Neuron (in vitro differentiated cells): ENCODE results near the gene CSGALNACT2.

Experiments used
- H2AFZ ChIP-seq: one replicate; pipeline ENCODE4 v1.6.1; 2013; ENCODE audit warnings: low read depth, mild to moderate bottlenecking, inconsistent platforms, low read length, moderate library complexity
- H3K27me3 ChIP-seq: one replicate; pipeline ENCODE4 v1.6.1; 2013; ENCODE audit warnings: low read length; ENCODE audit not compliant: insufficient read depth
- H3K36me3 ChIP-seq: one replicate; pipeline ENCODE4 v1.6.1; 2013; ENCODE audit warnings: low read length; ENCODE audit not compliant: insufficient read depth
- H3K4me1 ChIP-seq: one replicate; pipeline ENCODE4 v1.6.1; 2013; ENCODE audit warnings: low read length; ENCODE audit not compliant: insufficient read depth
- H3K4me3 ChIP-seq: 2 replicates; pipeline ENCODE4 v1.5.1; 2013; ENCODE audit warnings: mild to moderate bottlenecking, low read length, moderate library complexity
- H3K9me3 ChIP-seq: one replicate; pipeline ENCODE4 v1.6.1; 2013; ENCODE audit warnings: low read length

CSGALNACT2 gene

GRCh38 chr10:43202657-43203447 is 64.6 kb downstream of the CSGALNACT2 start:
- H3K9me3 ChIP-seq = no peaks in the 10 kb centered on the region
- H3K4me1 ChIP-seq = no peaks in the 10 kb centered on the region
- H3K4me3 ChIP-seq = no peak overlapping the region
- H3K36me3 ChIP-seq = no peaks in the 10 kb centered on the region
- no peak overlapping the region for H2AFZ ChIP-seq
- no peaks in the 10 kb centered on the region for H3K27me3 ChIP-seq

DNA sequence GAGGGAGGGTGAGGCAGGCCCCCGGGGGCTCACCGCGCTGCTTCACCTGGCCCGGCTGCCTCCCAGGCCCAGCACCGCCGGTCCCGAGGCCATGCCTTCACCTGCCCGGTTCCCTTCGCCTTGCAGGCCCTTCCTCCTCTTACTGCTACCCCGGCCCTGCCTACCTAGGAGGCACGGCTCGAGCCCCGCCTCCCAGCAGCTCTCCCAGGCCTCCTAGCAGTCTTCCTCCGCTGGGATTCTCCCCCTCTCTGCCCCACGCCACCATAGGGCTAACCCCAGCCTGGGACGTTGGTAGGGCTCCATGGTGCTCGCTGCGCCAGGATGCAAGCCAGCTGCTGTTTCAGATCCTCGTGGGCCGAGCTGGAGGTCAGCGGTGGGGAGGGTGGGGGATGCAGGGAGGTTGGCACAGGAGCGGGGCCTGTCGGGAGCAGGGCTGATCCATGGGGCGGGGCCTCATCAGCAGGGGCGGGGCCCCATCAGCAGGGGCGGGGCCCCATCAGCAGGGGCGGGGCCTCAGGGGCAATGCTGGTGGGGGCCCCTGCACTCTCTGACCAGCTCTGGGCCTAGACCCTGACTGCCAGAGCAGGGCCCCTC is 65.3 kb downstream of the CSGALNACT2 start:
- H2AFZ ChIP-seq = no peak overlapping the region
- no peaks in the 10 kb centered on the region for H3K4me1 ChIP-seq
- no peaks in the 10 kb centered on the region for H3K36me3 ChIP-seq
- no peak overlapping the region for H3K4me3 ChIP-seq
- no peaks in the 10 kb centered on the region for H3K27me3 ChIP-seq
- H3K9me3 ChIP-seq = no peaks in the 10 kb centered on the region

GRCh38 chr10:43204042-43204942 is 66.0 kb downstream of the CSGALNACT2 start:
- H3K27me3 ChIP-seq = no peaks in the 10 kb centered on the region

DNA sequence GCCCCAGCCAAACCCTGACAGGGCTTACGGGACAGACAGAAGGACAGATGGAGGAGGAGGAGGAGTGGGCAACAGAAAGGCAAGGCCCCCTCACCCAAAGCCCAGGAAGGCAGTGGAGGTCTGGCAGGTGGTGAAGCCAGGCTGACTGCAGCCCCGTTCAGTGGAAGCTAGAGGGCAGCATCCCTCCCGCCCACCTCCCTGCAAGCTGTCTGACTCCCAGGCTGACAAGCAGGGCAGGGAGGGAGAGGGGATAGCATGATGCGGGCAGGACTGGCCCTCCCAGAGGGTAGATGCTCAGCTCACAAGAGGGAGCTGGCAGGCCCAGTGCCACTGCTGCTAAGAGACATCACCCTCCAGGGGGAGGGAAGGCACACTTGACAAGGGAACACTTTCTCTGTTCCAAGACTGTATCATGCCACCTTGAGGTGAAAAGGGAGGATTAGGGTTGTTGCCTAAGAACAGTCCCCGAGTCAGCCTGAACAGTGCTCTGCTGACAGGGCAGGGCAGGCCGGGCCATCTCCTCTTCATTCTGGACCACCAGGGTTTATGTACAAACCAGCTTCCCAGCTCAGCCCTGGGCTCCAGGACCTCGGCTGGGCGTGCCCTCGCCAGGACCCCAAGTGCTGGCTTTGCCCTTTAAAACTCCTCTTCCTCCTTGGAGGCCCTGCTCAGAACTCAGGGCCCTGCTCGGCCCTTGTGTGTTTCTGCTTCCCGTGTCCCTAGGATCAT is 66.9 kb downstream of the CSGALNACT2 start:
- Histone ChIP-seq H2AFZ (no peak overlapping the region), H3K9me3 (no peaks in the 10 kb centered on the region), H3K4me1 (no peaks in the 10 kb centered on the region), H3K36me3 (no peaks in the 10 kb centered on the region), H3K4me3 (no peak overlapping the region), H3K27me3 (no peaks in the 10 kb centered on the region)

More at GRCh38 chr10:43204042-43204942, 66.0 kb downstream of the CSGALNACT2 start:
- Histone ChIP-seq H2AFZ (no peak overlapping the region), H3K4me1 (no peaks in the 10 kb centered on the region), H3K36me3 (no peaks in the 10 kb centered on the region), H3K9me3 (no peaks in the 10 kb centered on the region), H3K4me3 (no peak overlapping the region)

GRCh38 chr10:43205681-43206390 is 67.6 kb downstream of the CSGALNACT2 start:
- no peaks in the 10 kb centered on the region for H3K36me3 ChIP-seq
- no peak overlapping the region for H3K4me3 ChIP-seq
- H3K4me1 ChIP-seq = no peaks in the 10 kb centered on the region
- no peaks in the 10 kb centered on the region for H3K9me3 ChIP-seq
- H3K27me3 ChIP-seq = peaks cover 4% of the 10 kb centered on the region
- no peak overlapping the region for H2AFZ ChIP-seq

- Histone ChIP-seq H3K4me1 (no peaks in the 10 kb centered on the region), H3K4me3 (no peak overlapping the region), H3K27me3 (peaks cover 5% of the 10 kb centered on the region), H2AFZ (no peak overlapping the region), H3K36me3 (no peaks in the 10 kb centered on the region), H3K9me3 (no peaks in the 10 kb centered on the region)
These were observed 68.4 kb downstream of the CSGALNACT2 start for GRCh38 chr10:43206391-43207235.

DNA sequence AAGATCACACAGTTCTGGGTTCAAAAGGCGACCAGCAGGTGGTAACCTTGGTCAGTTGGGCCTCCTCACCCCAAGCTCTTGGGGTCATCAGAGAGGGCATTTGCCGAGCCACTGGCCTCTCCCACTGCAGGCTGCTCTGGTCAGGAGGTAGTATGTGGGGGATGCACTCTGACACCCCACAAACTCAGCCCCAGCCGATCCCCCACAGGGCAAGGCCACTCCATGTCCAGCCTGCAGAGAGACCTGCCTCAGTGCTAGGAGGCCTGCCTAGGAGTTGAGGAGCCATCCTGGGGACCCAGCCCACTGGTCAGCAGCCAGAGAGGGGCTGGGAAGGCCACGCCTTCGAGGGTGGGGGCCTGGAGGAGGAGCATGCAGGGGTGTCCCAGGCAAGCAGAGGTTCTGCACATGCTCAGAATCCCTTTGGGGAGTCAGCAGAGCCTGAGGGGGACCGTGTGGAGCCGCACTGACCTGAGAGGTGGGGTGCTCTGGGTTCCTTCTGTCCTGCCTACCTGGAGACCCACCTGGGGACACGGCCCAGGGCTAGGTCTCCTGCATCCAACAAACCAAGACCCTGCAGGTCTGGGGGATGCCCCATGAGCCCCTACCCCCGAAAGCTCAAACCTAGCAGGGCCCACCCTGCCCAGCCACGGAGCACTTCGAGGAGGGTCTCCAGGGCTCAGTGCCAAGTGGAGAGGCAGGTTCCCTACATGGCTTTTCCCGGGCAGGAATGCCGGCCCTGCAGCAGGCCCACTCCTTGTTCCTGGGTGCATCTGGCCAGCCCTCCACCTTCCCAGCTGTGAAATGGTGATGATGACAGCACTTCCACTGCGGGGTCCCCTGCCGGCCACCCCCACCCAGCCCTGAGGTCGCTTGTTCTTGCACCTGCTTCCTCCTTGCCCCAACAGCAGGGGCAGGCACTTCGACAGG is 70.2 kb downstream of the CSGALNACT2 start:
- Histone ChIP-seq H3K27me3 (peaks cover 10% of the 10 kb centered on the region), H3K4me3 (no peak overlapping the region), H2AFZ (no peak overlapping the region), H3K4me1 (no peaks in the 10 kb centered on the region), H3K9me3 (no peaks in the 10 kb centered on the region), H3K36me3 (no peaks in the 10 kb centered on the region)

DNA sequence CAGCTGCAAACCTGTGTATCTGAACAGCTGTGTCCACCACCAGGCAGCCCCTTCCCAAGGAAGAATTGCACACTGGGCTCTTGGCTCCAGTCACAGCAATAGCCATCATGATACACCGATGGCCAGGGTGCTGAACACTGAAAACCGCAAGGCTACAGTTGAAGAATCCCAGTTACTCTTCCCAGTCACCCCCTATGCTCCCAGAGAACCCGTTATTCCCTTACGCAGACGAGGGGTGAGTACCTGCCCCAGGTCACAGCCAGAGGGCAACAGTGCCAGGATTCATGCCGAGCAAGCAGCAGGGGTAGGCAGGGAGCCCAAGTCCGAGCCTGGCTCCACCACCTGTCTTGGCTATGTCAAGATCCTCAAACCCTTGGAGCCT is 70.8 kb downstream of the CSGALNACT2 start:
- H3K27me3 ChIP-seq = peaks cover 10% of the 10 kb centered on the region
- no peak overlapping the region for H3K4me3 ChIP-seq
- no peaks in the 10 kb centered on the region for H3K9me3 ChIP-seq
- no peak overlapping the region for H2AFZ ChIP-seq
- no peaks in the 10 kb centered on the region for H3K36me3 ChIP-seq
- H3K4me1 ChIP-seq = no peaks in the 10 kb centered on the region

GRCh38 chr10:43209651-43210141 is 71.5 kb downstream of the CSGALNACT2 start:
- no peaks in the 10 kb centered on the region for H3K9me3 ChIP-seq
- H3K4me3 ChIP-seq = no peak overlapping the region
- no peaks in the 10 kb centered on the region for H3K4me1 ChIP-seq
- no peaks in the 10 kb centered on the region for H3K36me3 ChIP-seq
- H2AFZ ChIP-seq = no peak overlapping the region
- peaks cover 10% of the 10 kb centered on the region for H3K27me3 ChIP-seq

DNA sequence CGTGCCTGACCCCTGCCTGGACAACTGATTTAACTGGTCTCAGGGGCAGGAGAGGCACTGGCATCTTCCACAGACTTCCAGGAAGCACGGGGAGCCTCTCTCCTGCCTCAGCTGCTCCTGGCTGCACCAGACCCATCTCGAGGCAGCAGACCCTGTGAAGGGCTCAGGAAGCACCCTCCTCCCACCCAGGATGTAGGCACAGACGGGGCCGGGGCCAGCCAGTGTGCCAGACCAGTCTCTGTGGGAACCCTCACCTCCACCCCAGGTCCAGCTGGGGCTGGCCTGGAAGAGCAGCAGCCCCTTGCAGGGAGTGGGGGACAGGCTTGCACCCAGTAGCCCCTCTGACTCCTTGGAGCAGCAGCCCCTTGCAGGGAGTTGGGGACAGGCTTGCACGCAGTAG is 72.3 kb downstream of the CSGALNACT2 start:
- H3K4me1 ChIP-seq = no peaks in the 10 kb centered on the region
- no peaks in the 10 kb centered on the region for H3K36me3 ChIP-seq
- no peaks in the 10 kb centered on the region for H3K9me3 ChIP-seq
- H3K27me3 ChIP-seq = peaks cover 10% of the 10 kb centered on the region
- H3K4me3 ChIP-seq = no peak overlapping the region
- H2AFZ ChIP-seq = no peak overlapping the region

GRCh38 chr10:43211030-43211429 is 72.8 kb downstream of the CSGALNACT2 start:
- H3K4me1 ChIP-seq = no peaks in the 10 kb centered on the region
- peaks cover 13% of the 10 kb centered on the region for H3K27me3 ChIP-seq
- no peaks in the 10 kb centered on the region for H3K9me3 ChIP-seq
- no peak overlapping the region for H3K4me3 ChIP-seq
- no peaks in the 10 kb centered on the region for H3K36me3 ChIP-seq
- H2AFZ ChIP-seq = no peak overlapping the region
